PC-3 (cell line): ENCODE data around the gene AKAP13.
"Not testable (repeated sequence)": the region's sequence is repeated elsewhere in the genome, so short reads cannot be mapped to it uniquely, and the experiment has no call there.

ENCODE experiments used
- EZH2 ChIP-seq: fragments of 300-600 bp; sonication (generic); IDR thresholded peaks from one replicate; pipeline ENCODE4 v1.6.1; 2017; ENCODE audit warnings: antibody characterized with exemption, mild to moderate bottlenecking, low read length; ENCODE audit not compliant: unreplicated experiment
- TF ChIP-seq, protein P1 (sequence below): fragments of 300-600 bp; sonication (generic); conservative IDR thresholded peaks from 2 replicates; pipeline ENCODE4 v1.5.1; 2017; ENCODE audit warnings: antibody characterized with exemption, low read depth, mild to moderate bottlenecking, low read length

- TF ChIP-seq, protein P1, sequence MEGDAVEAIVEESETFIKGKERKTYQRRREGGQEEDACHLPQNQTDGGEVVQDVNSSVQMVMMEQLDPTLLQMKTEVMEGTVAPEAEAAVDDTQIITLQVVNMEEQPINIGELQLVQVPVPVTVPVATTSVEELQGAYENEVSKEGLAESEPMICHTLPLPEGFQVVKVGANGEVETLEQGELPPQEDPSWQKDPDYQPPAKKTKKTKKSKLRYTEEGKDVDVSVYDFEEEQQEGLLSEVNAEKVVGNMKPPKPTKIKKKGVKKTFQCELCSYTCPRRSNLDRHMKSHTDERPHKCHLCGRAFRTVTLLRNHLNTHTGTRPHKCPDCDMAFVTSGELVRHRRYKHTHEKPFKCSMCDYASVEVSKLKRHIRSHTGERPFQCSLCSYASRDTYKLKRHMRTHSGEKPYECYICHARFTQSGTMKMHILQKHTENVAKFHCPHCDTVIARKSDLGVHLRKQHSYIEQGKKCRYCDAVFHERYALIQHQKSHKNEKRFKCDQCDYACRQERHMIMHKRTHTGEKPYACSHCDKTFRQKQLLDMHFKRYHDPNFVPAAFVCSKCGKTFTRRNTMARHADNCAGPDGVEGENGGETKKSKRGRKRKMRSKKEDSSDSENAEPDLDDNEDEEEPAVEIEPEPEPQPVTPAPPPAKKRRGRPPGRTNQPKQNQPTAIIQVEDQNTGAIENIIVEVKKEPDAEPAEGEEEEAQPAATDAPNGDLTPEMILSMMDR: not testable (repeated sequence)
- TF ChIP-seq EZH2: not testable (repeated sequence)
Observed at GRCh38 chr15:85346462-85347084, 33.8 kb upstream of the AKAP13 start.
